COR-L47 (cell line): ENCODE data around the gene NPAS3.
A peak's percentile ranks its signal among the peaks of the same experiment; 100 is the strongest.

Experiments used
- DNase-seq: peaks from one replicate; lab custom pipeline; 2025; lab: John Stamatoyannopoulos, UW

NPAS3 gene

GRCh38 chr14:33586806-33587205 is 648.1 kb downstream of the NPAS3 start:
- DNase-seq, result no peak

GRCh38 chr14:33587791-33588190 is 649.1 kb downstream of the NPAS3 start:
- DNase-seq, result no peak

GRCh38 chr14:33588771-33589170 is 650.1 kb downstream of the NPAS3 start:
- DNase-seq, result no peak

- no peak for DNase-seq
These were observed 650.7 kb downstream of the NPAS3 start for GRCh38 chr14:33589334-33589733.

- DNase-seq, result no peak
These were observed 652.4 kb downstream of the NPAS3 start for GRCh38 chr14:33590891-33591630.

GRCh38 chr14:33592297-33592696 is 653.6 kb downstream of the NPAS3 start:
- DNase-seq, result no peak

GRCh38 chr14:33596211-33597080 is 657.8 kb downstream of the NPAS3 start:
- DNase-seq, result no peak

- DNase-seq, result no peak
These were observed 659.9 kb downstream of the NPAS3 start for GRCh38 chr14:33598582-33598981.

GRCh38 chr14:33602396-33602795 is 663.7 kb downstream of the NPAS3 start:
- DNase-seq, result no peak

- DNase-seq, result no peak
These were observed 667.9 kb downstream of the NPAS3 start for GRCh38 chr14:33606591-33606990.

GRCh38 chr14:33609582-33609981 is 670.9 kb downstream of the NPAS3 start:
- no peak for DNase-seq

- no peak for DNase-seq
These were observed 671.4 kb downstream of the NPAS3 start for GRCh38 chr14:33610121-33610520.

- DNase-seq, result no peak
These were observed 672.9 kb downstream of the NPAS3 start for GRCh38 chr14:33611405-33612196.

- DNase-seq, result no peak
These were observed 673.5 kb downstream of the NPAS3 start for GRCh38 chr14:33612197-33612505.

GRCh38 chr14:33617154-33617553 is 678.5 kb downstream of the NPAS3 start:
- DNase-seq, result no peak

- no peak for DNase-seq
These were observed 679.9 kb downstream of the NPAS3 start for GRCh38 chr14:33618361-33619105.

- no peak for DNase-seq
These were observed 683.8 kb downstream of the NPAS3 start for GRCh38 chr14:33622496-33622895.

- no peak for DNase-seq
These were observed 691.1 kb downstream of the NPAS3 start for GRCh38 chr14:33629792-33630191.

GRCh38 chr14:33631021-33631420 is 692.3 kb downstream of the NPAS3 start:
- DNase-seq, result no peak

- peak; percentile 33 for DNase-seq
These were observed 692.8 kb downstream of the NPAS3 start for GRCh38 chr14:33631441-33631840.

- DNase-seq, result no peak
These were observed 696.0 kb downstream of the NPAS3 start for GRCh38 chr14:33634631-33635030.

- DNase-seq, result no peak
These were observed 698.0 kb downstream of the NPAS3 start for GRCh38 chr14:33636716-33637115.
